A673 (cell line): ENCODE measurements around the gene MS4A10.

ENCODE experiments used
- EZH2 ChIP-seq: fragments of 200-600 bp; sonication (generic); IDR thresholded peaks from 2 replicates; pipeline ENCODE4 v1.6.1; 2017; ENCODE audit warnings: borderline replicate concordance, low read depth, mild to moderate bottlenecking, mixed read lengths, antibody characterized with exemption, low read length; ENCODE audit not compliant: poor library complexity, severe bottlenecking
- TF ChIP-seq, protein P1 (sequence below): fragments of 300-800, 200-600 bp; sonication (generic); conservative IDR thresholded peaks from 2 replicates; pipeline ENCODE4 v1.5.1; 2017; ENCODE audit warnings: low read depth, mild to moderate bottlenecking, antibody characterized with exemption, low read length, moderate library complexity, mixed read lengths

GRCh38 chr11:60769273-60769672, 15.9 kb upstream of the MS4A10 start:
- TF ChIP-seq, protein P1, sequence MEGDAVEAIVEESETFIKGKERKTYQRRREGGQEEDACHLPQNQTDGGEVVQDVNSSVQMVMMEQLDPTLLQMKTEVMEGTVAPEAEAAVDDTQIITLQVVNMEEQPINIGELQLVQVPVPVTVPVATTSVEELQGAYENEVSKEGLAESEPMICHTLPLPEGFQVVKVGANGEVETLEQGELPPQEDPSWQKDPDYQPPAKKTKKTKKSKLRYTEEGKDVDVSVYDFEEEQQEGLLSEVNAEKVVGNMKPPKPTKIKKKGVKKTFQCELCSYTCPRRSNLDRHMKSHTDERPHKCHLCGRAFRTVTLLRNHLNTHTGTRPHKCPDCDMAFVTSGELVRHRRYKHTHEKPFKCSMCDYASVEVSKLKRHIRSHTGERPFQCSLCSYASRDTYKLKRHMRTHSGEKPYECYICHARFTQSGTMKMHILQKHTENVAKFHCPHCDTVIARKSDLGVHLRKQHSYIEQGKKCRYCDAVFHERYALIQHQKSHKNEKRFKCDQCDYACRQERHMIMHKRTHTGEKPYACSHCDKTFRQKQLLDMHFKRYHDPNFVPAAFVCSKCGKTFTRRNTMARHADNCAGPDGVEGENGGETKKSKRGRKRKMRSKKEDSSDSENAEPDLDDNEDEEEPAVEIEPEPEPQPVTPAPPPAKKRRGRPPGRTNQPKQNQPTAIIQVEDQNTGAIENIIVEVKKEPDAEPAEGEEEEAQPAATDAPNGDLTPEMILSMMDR, result no peak
- TF ChIP-seq EZH2, result no peak
